T-helper 9 cell (primary cell): ENCODE results near the gene IPP.
A peak's percentile ranks its signal among the peaks of the same experiment; 100 is the strongest.
"Not testable (repeated sequence)": the region's sequence is repeated elsewhere in the genome, so short reads cannot be mapped to it uniquely, and the experiment has no call there.

ENCODE experiments used
- DNase-seq: peaks from one replicate; pipeline ENCODE4 v3.0.0-alpha.2; 2020
- total RNA-seq, 2 donors: gene quantifications; one replicate each; lab custom pipeline; 2026; lab: John Stamatoyannopoulos, UW

IPP gene
- total RNA-seq: 6.5 to 15.2 reads per million in 2 donors

GRCh38 chr1:45750298-45751038, at the start of gene IPP:
Gene IPP (minus strand): TSS chr1:45750653. CDS start chr1:45746411, 4,242 bp downstream.
- DNase-seq: peak; percentile 80

DNA sequence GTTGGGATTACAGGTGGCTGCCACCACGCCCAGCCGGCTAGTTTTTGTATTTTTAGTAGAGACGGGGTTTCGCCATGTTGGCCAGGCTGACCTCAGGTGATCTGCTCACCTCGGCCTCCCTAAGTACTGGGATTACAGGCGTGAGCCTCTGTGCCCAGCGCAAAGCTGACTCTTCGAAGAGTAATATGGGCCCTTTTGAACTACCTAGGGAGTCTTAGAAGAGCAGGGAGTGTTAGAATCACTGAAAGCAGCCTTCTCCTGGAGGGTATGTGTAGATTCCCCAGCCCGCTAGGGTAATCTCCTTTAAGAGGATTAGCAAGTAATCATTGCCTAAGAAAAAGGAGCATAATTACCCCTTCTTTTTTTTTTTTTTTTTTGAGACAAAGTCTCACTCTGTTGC, 46.5 kb upstream of the IPP start:
- DNase-seq: no peak

DNA sequence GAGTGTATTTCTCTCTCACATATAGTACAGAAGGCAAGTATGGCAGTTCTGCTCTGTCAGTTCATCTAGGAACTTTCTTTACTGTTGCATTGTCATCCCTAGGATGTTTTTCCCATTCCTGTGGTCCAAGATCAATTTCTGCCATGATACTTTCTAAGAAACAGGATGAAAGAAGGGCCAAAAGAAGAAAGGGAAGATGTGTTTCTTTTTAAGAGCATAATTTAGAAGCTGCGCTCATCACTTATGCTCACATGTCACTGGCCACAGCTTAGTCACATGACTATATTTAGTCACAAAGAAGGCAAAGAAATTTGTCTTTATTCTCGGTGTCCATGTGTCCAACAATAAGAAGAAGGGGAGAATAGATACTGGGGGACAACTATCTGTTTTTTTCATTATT, 45.9 kb upstream of the IPP start:
- DNase-seq: no peak

- DNase-seq: no peak
Measured at GRCh38 chr1:45793942-45794604, 43.6 kb upstream of the IPP start.

DNA sequence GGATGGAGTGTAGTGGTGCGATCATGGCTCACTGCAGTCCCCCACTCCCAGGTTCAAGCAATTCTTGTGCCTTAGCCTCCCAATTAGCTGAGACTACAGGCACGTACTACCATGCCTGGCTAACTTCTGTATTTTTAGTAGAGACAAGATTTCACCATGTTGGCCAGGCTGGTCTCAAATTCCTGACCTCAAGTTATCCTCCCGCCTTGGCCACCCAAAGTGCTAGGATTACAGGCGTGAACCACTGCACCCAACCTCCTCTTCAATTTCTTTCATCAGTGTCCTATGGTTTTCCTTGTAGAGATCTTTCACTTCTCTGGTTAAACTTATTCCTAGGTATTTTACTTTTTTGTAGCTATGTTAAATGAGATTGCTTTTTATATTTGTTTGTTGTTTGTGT, 42.3 kb upstream of the IPP start:
- no peak for DNase-seq

- DNase-seq: no peak
Measured at GRCh38 chr1:45789601-45790000, 39.1 kb upstream of the IPP start.

DNA sequence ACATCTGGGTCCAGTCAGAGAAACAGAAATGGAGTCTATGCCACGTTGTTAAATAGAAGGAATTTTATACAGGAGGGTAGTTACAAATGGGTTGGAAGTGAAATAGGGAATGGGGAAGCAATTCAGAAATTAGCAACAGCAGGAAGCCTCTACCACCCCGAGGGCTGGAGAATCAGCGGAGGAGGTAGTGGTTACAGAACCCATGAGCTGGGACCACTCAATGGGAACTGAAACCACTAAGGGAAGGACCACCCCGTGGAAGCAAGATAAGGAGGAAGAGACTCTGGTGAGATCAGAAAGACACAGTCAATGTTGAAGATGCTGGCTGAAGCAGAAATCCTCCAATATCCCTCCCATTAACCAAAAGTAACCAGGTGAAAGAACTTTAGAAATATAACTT, 37.5 kb upstream of the IPP start:
- DNase-seq: no peak

DNA sequence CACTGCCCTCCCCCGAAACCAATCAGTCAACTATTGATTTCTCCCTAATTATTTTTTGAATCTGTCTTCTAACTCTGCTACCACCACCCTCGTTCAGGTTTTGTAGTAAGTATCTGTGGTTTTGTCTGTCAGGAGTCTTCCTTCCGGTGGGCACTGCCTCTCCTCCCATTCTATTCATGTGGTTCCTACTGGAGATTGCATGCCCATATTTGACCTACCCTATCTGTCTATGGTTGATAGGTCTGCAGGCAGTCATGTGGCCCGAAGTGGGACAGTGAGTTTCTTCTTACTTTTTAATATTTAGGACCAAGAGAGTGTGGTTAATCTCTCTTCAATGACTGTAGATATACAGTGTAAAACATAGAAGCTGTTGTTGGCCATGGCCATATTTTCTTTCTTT, 35.1 kb upstream of the IPP start:
- DNase-seq: peak; percentile 9

GRCh38 chr1:45775794-45776193, 25.3 kb upstream of the IPP start:
- DNase-seq: no peak

GRCh38 chr1:45772971-45773370, 22.5 kb upstream of the IPP start:
- no peak for DNase-seq

DNA sequence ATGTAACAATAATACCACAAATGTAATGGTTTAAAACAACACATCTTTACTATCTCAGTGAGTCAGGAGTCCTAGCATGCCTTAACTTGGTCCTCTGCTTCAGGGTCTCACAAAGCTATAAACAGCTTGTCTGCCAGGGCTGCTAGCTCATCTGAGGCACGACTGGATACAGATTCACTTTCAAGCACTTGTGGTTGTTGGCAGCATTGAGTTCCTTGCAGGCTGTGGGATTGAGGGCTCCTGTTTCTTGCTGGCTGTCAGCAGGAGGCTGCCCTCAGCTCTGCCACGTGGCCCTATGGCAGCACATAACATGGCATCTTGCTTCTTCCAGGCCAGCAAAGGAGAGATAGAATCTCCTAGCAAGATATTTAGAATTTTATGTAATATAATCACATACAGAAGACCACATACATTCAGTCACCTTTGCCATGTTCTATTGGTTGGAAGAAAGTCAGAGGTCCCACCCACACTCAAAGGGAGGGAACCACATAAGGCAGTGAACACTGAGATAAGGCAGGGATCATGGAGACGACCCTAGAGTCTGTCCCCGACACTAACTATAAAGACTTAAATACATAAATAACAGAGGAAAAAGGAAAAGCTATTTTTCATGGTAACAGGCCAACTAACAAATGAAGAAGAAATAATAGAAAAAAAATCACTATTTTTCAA, 18.9 kb upstream of the IPP start:
- no peak for DNase-seq

- no peak for DNase-seq
Measured at GRCh38 chr1:45767035-45767434, 16.6 kb upstream of the IPP start.

GRCh38 chr1:45765999-45766792, 15.7 kb upstream of the IPP start:
- DNase-seq: no peak

GRCh38 chr1:45762291-45762690, 11.8 kb upstream of the IPP start:
- no peak for DNase-seq

DNA sequence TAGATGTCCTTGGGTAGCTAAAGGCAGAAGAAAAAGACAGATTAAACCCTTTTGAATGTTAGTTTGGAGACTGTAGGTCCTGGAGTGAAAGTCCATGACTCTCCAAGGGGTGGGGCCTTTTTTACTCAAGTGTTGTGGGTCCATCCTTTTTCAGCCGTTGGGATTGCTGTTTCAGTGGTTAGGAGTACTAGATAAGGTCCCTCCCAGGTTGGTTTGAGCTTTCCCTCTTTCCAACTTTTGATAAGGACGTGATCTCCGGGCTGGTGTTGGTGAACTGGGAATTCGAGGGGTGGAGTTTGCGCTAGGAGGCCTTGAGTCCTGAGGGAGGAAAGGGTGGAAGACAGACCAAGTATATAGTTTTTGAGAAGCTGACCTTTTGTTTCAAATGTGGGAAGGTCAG, 5.2 kb upstream of the IPP start:
- DNase-seq: no peak

GRCh38 chr1:45753248-45754037, 3.0 kb upstream of the IPP start:
- DNase-seq: no peak

DNA sequence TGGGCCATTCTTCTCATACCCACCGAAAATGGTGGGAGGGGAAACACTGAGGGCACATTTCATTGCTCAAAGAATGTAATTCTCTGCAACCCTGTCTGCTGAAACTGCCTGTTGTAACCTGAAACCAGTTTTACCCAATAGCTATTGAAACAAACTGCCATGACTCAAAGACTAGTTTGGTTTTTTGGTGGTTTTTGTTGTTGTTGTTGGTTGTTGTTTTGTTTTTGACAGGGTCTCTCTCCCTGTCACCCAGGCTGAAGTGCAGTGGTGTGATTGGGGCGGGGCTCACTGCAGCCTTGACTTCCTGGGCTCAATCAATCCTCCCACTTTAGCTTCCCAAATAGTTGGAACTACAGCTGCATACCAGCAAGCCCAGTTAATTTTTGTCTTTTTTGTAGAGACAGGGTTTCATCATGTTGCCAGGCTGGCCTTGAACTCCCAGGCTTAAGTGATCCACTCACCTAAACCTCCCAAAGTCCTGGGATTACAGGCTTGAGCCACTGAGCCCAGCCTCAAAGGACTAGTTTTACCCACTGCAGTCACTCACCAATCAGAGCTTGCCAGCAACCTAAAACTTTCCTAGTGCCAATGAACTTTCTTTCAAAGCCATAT, 2.1 kb upstream of the IPP start:
- no peak for DNase-seq

GRCh38 chr1:45752014-45752413, 1.6 kb upstream of the IPP start:
- DNase-seq: no peak

DNA sequence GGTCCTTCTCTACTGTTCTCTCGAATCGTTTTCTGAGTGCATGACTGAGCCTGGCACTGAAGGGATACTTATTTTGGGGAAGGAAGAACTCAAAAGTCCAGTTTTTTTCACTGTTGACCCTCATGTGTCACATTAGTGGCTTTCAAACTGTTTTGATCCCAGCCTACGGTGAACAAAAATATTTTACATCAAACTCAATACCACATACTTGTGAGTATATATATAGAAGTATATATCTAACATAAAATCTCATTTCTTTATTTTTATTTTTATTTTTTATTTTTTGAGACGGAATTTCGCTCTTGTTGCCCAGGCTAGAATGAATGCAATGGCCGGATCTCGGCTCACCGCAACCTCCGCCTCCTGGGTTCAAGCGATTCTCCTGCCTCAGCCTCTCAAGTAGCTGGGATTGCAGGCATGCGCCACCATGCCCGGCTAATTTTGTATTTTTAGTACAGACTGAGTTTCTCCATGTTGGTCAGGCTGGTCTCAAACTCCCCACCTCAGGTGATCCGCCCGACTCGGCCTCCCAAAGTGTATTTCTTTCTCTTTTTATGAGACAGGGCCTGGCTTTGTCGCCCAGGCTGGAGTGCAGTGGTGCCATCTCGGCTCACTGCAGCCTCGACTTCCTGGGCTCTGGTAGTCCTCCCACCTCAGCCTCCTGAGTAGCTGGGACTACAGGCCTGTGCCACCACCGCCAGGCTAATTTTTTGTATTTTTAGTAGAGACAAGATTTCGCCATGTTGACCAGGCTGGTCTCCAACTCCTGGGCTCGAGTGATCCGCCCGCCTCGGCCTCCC, 786 bp upstream of the IPP start:
- not testable (repeated sequence) for DNase-seq

DNA sequence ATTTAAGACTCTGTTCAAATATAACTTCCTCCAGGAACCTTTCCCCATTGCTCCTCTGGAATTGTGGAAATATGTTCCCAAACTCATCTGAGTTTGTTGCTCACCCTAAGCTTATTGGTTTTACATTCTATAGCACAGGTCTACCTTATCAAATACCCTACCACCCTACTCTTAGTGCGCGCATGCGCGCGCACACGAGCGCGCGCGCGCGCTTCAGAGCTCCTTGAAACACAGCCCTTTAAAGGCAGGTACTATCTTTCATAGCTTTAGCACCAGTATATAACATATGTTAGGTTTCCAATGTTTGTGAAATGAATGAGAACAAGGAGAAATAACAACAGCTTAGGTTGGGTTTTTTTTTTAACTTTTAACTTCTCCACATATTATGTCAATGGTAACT, 3.5 kb downstream of the IPP start:
- DNase-seq: no peak

DNA sequence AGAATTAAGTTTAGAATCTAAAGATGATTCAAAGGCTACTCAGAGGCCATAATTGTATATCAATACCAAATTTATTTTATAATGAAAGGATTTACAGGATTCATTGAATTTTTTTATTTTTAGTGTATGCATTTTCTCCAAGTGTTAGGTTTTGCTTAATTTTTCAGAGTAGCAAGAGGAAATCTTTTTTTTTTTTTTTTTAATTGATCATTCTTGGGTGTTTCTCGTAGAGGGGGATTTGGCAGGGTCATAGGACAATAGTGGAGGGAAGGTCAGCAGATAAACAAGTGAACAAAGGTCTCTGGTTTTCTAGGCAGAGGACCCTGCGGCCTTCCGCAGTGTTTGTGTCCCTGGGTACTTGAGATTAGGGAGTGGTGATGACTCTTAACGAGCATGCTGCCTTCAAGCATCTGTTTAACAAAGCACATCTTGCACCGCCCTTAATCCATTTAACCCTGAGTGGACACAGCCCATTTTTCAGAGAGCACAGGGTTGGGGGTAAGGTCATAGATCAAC, 10.8 kb downstream of the IPP start:
- not testable (repeated sequence) for DNase-seq
